Mucosa of descending colon (tissue), 3 donors: Measurements from ENCODE around the gene ORM2. TPM values are rescaled to one million over a fixed set of nuclear protein-coding genes. Genes with fewer than 3 reads are reported as not detected.
A peak's percentile ranks its signal among the peaks of the same experiment; 100 is the strongest.
"Not testable (repeated sequence)": the region's sequence is repeated elsewhere in the genome, so short reads cannot be mapped to it uniquely, and the experiment has no call there.

ENCODE experiments used
- ATAC-seq: fragments of 200-7000 bp; cut with Tn5 transposase; one replicate; pipeline ENCODE4 v1.9.1; 2020; ENCODE audit warnings: mild to moderate bottlenecking, moderate library complexity
- DNase-seq, 3 donors: peaks; one replicate each; pipeline ENCODE4 v3.0.0-alpha.2; 2020
- H3K36me3 ChIP-seq: fragments of 200-600 bp; one replicate; pipeline ENCODE4 v1.8.0; 2021; ENCODE audit warnings: low read depth, mild to moderate bottlenecking
- H3K4me1 ChIP-seq: fragments of 200-600 bp; one replicate; pipeline ENCODE4 v1.8.0; 2021; ENCODE audit warnings: low read depth, mild to moderate bottlenecking
- H3K4me3 ChIP-seq: fragments of 200-600 bp; one replicate; pipeline ENCODE4 v1.8.0; 2021; ENCODE audit warnings: mild to moderate bottlenecking
- H3K9me3 ChIP-seq: fragments of 200-600 bp; one replicate; pipeline ENCODE4 v1.8.0; 2021; ENCODE audit warnings: mild to moderate bottlenecking
- intact Hi-C, 2 donors: fragments of 100-400 bp; cut with DNase I in 1 of 2; cut with micrococcal nuclease in 1 of 2; formaldehyde crosslinking; loops; one replicate each; pipeline versions ENCODE4 v1.11.0 to v1.11.1; 2022; cut with DNase I, micrococcal nuclease
- total RNA-seq, 3 donors: library from RNA; stranded (reverse); fragmentation: NEBNext Ultra II Directional in 2 of 3; extraction: Animal tissue kit (Norgen Biotek cat#: 25700) in 2 of 3; gene quantifications; one replicate each; pipeline versions ENCODE4 v1.2.1 to v1.2.4, GENCODE V29; 2021 to 2023
- TF ChIP-seq, protein P1 (sequence below): fragments of 200-600 bp; IDR thresholded peaks from one replicate; pipeline ENCODE4 v1.8.0; 2022; ENCODE audit warnings: antibody characterized with exemption, mild to moderate bottlenecking
- donor health status: DM: no; HTN: no; CAD: no; lungs with moderate emphysema.
- donor health status: DM: no; HTN: no; CAD: no.
- donor health status: DM: no; HTN: yes; CAD: no.

Gene ORM2
- total RNA-seq, 3 donors from 2014 or later = 1.0 TPM; not detected in 2

DNA sequence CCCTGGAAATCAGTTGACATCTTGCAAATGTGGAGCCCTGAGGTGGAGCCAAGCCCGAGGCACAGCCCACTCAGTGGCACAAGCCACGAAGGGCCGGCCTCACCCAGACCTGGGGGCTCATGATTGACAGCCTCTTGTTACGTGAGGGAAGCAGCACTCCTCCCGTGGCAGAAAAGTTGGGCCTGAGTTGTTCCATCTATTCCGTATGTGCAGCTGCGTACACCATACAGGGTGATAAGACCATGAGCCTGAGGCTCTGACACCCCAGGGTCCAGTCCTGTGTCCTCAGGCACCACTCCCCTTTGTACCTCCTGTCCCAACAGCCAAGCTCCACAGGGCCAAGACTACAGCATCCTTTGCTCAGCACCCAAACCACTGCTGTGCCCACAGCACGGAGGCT, 1.9 kb upstream of the ORM2 start:
- TF ChIP-seq, protein P1, sequence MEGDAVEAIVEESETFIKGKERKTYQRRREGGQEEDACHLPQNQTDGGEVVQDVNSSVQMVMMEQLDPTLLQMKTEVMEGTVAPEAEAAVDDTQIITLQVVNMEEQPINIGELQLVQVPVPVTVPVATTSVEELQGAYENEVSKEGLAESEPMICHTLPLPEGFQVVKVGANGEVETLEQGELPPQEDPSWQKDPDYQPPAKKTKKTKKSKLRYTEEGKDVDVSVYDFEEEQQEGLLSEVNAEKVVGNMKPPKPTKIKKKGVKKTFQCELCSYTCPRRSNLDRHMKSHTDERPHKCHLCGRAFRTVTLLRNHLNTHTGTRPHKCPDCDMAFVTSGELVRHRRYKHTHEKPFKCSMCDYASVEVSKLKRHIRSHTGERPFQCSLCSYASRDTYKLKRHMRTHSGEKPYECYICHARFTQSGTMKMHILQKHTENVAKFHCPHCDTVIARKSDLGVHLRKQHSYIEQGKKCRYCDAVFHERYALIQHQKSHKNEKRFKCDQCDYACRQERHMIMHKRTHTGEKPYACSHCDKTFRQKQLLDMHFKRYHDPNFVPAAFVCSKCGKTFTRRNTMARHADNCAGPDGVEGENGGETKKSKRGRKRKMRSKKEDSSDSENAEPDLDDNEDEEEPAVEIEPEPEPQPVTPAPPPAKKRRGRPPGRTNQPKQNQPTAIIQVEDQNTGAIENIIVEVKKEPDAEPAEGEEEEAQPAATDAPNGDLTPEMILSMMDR = no peak
- intact Hi-C loops = no loop called here
- H3K4me3 ChIP-seq = no peak overlapping the region
- no peaks in the 10 kb centered on the region for H3K9me3 ChIP-seq
- ATAC-seq (no peak), DNase-seq (peak in 2 of 3 donors; percentile 5 to 18)
- no peaks in the 10 kb centered on the region for H3K36me3 ChIP-seq
- H3K4me1 ChIP-seq = no peaks in the 10 kb centered on the region

- intact Hi-C loops, ATAC-seq, H3K4me1 ChIP-seq, H3K4me3 ChIP-seq, H3K9me3 ChIP-seq, H3K36me3 ChIP-seq: not testable (repeated sequence)
- peak in 1 of 3 donors; percentile 22 for DNase-seq
These were observed 1.3 kb upstream of the ORM2 start for GRCh38 chr9:114328357-114328820.

DNA sequence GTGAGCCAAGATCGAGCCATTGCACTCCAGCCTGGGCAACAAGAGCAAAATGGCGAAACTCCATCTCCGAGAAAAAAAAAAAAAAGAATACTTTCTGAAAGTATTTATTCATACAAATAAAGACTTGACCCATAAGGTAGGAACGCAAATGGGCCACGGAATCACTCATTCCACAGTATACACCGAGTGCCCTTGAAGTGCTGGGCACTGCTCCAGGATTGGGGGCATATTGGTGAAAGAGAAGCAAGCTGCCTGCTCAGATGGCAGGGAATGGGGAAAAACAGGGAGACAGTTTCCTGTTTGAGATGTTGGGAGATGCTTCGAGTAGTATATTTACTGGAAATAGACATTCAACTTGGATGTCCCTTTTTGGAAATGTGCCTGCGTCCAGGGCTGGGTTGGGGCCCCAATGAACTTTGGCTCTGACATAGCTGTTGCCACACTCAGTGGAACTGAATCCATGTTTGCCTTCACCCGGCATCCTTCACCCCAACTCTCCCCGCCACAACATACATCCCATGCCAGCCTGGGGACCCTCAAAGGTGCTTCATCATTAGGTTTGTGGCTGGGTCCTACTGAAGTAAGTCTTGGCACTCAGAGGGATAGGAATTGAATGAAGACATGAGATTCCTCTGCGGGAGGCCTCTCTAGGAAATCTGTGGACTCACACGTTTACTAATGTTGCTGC, 588 bp upstream of the ORM2 start:
- DNase-seq = peak in 1 of 3 donors; percentile 22
- H3K9me3 ChIP-seq, H3K36me3 ChIP-seq, ATAC-seq, H3K4me1 ChIP-seq, H3K4me3 ChIP-seq, intact Hi-C loops: not testable (repeated sequence)

DNA sequence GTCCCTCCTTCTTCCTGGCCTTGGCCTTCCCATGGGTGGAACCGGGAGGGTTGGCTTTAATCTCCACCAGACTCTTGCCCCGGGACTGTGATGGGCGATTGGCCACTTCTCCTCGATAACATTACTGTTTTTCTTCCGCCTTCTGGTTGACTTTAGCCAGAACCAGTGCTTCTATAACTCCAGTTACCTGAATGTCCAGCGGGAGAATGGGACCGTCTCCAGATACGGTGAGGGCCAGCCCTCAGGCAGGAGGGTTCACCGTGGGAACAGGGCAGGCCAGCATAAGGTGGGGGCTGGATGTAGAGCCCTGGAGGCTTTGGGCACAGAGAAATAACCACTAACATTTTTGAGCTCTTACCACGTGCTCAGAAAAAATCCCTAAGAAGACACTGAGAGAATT, 967 bp downstream of the ORM2 start:
- Histone ChIP-seq H3K9me3 (no peaks in the 10 kb centered on the region), H3K36me3 (no peaks in the 10 kb centered on the region), H3K4me3 (no peak overlapping the region), H3K4me1 (no peaks in the 10 kb centered on the region)
- DNase-seq = peak in 1 of 3 donors; percentile 25
- TF ChIP-seq, protein P1 = no peak
- ATAC-seq = no peak
- intact Hi-C loops = loop anchor here in 1 of 2 donors (10.0 kb wide), 1 partner anchor 324 kb away; the partner anchor contains the start of gene TEX53

DNA sequence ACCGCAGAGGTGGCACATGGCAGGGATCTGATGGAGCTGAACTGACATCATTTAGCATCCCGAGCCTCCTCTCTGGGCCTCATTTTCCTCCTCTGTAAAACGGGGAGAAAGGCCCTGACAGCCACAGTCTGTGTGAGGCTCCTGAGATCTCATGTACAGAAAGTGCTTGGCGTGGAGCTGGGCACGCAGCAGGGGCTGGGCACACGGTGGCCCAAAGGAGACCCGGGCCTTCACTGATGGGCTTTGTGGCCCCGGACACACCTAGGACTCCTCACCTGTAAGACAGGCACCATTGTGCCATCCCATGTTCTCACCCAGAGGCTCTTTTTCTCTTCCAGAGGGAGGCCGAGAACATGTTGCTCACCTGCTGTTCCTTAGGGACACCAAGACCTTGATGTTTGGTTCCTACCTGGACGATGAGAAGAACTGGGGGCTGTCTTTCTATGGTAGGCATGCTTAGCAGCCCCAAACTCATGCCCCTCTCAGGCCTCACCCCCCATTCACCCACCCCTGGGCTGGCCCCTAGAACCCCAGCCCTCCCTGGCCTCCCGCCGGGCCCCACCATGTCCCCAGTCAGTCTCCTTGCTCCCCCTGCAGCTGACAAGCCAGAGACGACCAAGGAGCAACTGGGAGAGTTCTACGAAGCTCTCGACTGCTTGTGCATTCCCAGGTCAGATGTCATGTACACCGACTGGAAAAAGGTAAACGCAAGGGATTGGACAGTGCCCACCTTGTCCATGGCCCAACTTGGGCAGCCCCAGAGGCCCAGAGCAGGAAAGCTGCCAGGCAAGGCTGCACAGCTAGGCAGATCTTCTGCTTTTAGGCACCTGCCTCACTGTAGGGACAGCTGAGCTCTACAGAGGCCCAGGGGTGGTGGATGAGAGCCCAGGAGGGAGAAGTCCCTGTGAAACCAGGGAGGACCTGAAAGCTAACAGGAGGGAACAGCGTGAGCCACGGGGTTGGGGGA, 1.8 kb downstream of the ORM2 start:
- intact Hi-C loops = loop anchor here in 1 of 2 donors (10.0 kb wide), 1 partner anchor 323 kb away; the partner anchor contains the start of gene TEX53
- not testable (repeated sequence) for H3K36me3 ChIP-seq, H3K9me3 ChIP-seq, H3K4me1 ChIP-seq, H3K4me3 ChIP-seq
- peak in 1 of 3 donors; percentile 33 for DNase-seq
- ATAC-seq = peak; percentile 15

GRCh38 chr9:114332474-114333040, 2.9 kb downstream of the ORM2 start:
- intact Hi-C loops = loop anchor here in 1 of 2 donors (10.0 kb wide), 1 partner anchor 322 kb away; the partner anchor contains the start of gene TEX53
- H3K9me3 ChIP-seq, H3K4me1 ChIP-seq, DNase-seq, H3K4me3 ChIP-seq: not testable (repeated sequence)
- peak; percentile 4 for ATAC-seq
- peaks cover 13% of the 10 kb centered on the region for H3K36me3 ChIP-seq

GRCh38 chr9:114333718-114334117, 4.0 kb downstream of the ORM2 start:
- peaks cover 13% of the 10 kb centered on the region for H3K36me3 ChIP-seq
- not testable (repeated sequence) for DNase-seq, ATAC-seq, H3K4me1 ChIP-seq, H3K4me3 ChIP-seq, H3K9me3 ChIP-seq
- intact Hi-C loops = loop anchor here in 1 of 2 donors (10.0 kb wide), 1 partner anchor 321 kb away; the partner anchor contains the start of gene TEX53
